ENCODE measurements around the gene HAUS3.
"Not testable (repeated sequence)": the region's sequence is repeated elsewhere in the genome, so short reads cannot be mapped to it uniquely, and the experiment has no call there.

The HAUS3 gene

DNA sequence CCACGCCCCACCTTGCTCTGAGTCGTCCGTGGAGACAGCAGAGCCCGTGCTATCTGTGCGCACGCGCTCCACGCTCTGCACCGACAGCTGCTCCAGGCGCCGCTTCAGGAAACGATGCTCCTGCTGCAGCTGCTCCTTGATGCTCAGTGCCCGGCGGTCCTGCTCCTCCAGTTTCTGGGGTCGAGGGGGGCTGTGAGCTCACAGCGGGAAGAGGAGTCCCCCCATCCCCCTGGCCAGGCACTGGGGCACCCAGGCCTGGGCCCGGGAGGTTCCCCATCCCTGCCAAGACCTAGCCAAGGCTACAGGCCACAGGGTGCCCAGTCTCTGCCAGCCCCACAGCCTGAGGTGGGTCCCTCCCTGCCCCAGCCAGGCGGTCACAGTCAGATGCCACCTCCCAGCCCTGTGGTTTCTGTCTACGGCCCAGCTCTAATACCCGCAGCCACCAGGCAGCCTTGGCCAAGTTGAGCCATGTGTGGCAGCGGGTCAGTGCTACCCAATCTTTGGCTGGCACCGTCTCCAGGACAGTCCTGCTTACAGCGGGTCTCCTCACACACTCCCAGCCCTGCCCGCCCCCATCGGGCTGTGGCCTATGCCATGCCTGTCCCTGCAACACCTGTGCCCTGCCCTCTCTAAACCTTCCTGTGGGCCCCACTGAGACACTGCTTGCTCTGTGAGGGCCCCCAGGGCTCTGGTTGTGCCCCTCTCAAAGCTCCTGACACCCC lies 9.3 kb upstream of the HAUS3 start:
- DNase-seq: no peak

DNA sequence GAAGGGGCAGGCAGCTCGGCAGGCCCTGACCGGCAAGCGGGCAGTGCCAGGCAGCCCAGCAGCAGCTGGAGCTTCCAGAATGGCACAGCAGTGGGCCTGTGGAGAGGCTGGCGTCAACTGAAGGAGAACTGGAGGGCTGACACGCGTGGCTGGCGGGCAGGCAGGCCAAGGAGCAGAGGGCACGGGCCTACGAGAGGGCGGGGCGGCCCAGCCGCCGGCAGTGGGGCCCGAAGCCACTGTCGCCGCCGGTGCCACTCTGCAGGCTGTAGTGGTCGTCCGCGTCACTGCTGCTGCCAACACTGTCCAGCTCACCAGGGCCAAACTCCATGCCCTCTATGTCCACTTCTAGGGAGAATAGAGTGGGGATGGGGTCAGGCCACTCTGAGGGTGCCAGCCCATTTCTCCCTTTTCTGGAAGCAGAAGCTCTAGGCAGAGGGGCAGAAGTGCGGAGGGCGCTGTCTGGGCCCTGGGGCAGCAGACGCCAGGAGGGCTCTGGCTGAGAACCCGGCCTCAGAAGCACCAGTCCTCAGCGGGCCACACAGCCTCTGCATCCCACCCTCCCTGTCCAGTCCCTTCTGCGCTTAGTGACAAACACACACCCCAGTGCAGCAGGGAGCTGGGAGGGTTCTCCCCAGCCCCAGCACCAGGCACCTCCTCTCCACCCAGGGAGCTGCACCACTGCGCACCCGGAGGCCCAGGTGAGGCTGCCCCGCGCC lies 8.6 kb upstream of the HAUS3 start:
- no peak for DNase-seq

- no peak for DNase-seq
These were observed 7.8 kb upstream of the HAUS3 start for GRCh38 chr4:2249526-2250356.

DNA sequence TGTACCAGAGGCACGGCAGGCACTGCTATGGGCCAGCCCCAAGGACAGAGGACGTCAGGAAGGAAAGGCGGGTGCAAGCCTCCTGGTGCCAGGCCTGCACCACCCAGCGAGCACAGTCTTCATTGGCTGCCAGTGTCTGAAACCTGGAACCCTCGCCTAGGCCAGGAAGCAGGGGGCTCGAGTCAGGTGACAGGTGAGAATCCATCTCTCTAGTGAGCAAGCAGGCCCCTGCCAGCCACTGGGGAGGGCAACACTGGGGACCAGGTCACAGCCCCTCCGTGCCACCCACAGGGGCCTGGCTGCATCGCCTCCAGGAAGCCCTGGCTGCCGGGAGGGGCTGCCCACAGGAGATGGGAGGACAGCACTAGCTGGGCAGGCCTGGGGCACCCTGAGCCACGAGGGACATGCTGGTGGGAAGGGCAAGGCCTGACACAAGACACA lies 6.9 kb upstream of the HAUS3 start:
- DNase-seq: no peak

- no peak for DNase-seq
These were observed 6.3 kb upstream of the HAUS3 start for GRCh38 chr4:2248044-2248780.

GRCh38 chr4:2247128-2248043 lies 5.5 kb upstream of the HAUS3 start:
- DNase-seq: no peak

DNA sequence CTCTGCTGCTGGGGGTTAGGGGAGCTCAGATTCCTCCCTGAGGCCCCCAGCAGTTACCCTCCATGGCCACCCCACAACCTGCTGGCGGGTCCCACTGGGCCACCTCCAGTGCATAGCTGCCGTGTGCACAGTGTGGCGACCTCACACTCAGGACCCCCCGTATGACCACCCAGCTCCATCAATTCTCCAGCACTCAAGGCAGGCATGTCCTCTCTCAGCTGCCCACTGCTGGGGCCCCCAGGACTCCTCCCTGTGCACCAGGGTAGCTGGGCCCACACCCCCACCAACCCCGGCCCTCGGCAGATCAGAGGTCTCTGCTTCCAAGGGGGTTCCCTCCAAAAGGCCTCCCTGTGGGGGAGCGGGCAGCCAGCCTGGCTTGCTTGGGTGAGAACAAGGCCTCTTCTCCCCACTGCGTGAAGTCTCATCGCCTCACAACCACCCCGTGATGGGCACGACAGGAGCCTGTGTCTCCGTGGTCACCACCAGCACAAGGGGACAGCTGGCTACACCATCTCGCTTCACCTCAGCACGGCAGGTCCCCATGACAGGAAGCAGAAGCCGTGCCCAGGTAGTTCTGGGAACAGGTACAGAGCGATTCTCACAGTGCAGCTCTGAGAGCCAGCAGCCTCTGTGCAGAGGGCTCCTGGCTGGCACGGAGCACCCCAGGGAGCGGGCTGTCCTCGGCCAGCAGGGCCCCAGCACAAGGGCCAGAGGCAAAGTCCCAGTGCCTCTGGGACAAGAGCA lies 4.6 kb upstream of the HAUS3 start:
- no peak for DNase-seq

GRCh38 chr4:2245787-2246275 lies 3.9 kb upstream of the HAUS3 start:
- DNase-seq: no peak

- no peak for DNase-seq
These were observed 3.3 kb upstream of the HAUS3 start for GRCh38 chr4:2245057-2245786.

DNA sequence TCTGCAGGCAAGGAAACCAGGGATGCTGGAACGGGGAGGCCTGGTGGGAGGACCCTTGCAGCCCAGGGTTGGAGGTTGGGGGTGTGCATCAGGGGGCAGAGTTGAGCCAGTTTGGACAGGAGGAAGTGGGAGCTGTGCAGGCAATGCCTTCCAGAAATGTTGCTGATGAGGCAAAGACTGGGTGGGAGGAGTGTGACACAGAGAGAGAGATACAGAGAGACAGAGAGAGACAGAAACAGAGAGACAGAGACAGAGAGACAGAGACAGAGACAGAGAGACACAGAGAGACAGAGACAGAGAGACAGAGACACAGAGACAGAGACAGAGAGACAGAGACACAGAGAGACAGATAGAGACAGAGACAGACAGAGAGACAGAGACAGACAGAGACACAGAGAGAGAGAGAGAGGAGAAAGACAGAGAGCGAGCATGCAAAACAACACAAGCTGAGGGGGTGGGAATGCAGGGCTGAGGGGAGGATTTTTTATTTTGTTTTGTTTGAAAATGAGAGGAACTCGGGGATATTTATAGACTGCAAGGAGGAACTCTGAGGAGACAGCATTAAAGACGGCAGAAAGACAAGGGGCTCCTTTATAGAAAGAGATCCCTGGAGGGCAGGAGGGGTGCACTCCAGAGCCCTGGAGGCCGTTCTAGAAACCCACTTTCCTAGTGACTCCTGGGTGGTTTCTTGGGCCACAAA lies 1.9 kb upstream of the HAUS3 start:
- DNase-seq: no peak

GRCh38 chr4:2241003-2241402 lies 918 bp downstream of the HAUS3 start:
- no peak for DNase-seq

DNA sequence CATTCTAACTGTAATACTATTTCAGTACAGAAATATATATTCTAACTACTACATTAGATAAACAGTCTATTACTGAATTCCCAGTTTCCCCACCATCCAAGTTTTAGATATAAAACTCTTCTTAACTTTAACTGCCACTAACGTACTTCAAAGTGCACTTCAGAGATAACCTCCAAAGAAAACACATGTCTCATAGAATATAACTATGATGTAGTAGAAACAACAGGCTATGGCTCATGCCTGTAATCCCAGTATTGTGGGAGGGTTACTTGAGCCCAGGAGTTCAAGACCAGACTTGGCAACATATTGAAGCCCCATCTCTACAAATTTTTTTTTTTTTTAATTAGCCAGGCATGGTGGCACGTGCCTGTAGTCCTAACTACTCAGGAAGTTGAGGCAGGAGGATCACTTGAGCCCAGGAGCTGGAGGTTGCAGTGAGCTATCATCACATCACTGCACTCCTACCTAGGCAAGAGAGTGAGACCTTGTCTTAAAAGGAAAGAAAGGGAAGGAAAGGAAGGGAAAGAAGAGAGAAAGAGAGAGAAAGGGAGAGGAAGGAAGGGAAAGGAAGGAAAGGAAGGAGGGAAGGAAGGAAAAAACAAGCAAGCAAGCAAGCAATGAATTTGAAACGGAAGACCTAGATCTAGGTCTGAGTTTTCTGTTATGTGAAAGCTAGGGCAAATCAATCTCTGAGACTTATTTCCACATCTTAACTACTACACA lies 4.8 kb downstream of the HAUS3 start:
- no peak for DNase-seq

DNA sequence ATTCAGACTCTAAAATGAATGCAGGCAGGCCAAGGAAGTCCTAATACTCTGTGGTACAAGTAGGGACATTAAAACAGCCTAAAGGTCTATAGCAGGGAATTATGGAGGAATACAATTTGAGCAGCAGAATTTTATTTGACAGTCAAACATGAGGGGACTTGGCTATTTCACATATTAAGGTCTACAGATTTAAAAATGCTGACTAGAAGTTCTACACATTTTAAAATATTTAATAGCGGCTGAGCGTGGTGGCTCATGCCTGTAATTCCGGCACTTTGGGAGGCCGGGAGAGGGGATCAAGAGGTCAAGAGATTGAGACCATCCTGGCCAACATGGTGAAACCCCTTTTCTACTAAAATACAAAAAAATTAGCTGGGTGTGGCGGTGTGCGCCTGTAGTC lies 10.8 kb downstream of the HAUS3 start:
- DNase-seq: no peak

DNA sequence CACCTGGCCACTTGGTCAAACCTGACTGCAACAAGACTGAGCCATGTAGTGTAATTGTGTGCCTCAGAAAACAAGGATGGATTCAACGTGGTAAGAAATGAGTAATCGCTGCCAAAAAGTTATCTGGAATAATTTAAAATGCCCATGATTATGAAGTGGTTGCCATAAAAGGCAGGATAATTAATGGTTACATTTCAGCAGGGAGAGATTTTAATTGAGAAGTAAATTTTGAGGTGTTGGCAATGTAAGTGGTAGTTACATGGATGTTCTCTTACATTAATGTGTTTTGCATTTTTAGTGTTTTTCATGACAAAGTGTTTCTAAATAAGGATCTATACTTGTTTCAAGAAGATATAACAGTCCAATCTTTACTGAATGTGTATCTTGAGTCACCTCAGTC lies 15.7 kb downstream of the HAUS3 start:
- DNase-seq: no peak

GRCh38 chr4:2222838-2223237 lies 19.1 kb downstream of the HAUS3 start:
- no peak for DNase-seq

DNA sequence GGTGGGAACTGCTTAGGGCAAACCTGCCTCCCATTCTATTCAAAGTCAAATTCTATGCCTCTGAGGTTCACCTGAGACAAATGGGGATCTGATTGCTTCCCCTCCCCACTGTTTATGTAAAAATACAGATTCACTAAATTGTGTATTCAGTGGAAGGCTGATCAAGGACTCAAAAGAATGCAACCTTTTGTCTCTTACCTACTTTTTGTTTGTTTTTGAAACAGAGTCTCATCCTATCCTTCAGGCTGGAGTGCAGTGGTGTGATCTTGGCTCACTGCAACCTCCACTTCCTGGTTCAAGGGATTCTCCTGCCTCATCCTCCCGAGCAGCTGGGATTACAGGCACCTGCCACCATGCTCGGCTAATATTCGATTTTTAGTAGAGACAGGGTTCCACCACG lies 20.5 kb downstream of the HAUS3 start:
- not testable (repeated sequence) for DNase-seq

- peak; percentile 65 for DNase-seq
These were observed 21.8 kb downstream of the HAUS3 start for GRCh38 chr4:2220016-2220630.

DNA sequence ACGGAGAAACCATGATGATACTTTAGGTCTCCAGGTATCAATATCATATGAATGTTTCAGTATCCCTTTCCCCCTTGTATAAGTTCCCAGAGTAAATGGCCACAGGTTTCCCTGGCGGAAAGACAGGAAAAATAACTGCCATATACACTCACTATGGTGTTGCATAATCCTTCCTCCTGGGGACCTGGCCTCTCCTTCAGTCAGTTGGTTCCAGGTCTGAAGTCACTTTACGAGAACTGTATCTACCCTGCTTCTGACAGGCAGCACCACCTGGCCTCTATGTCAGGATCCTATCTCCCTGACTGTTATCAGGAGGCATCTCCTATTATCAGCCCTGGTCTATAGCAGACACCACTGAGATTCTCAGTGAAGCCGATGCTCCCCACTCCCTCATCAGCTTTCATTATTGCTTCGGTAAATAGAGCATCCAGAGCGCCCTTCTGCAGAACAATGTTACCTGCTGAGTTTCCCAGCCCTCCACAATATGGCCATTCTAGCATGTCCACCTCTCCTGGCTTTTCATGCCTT lies 22.6 kb downstream of the HAUS3 start:
- no peak for DNase-seq

Data from activated effector memory CD4-positive, alpha-beta T cell treated with Interleukin-2 at 50 U/mL for 16 hours (primary cell).